B cell (primary cell): ENCODE data around the gene HLA-F. TPM values are rescaled to one million over a fixed set of nuclear protein-coding genes. Genes with fewer than 3 reads are reported as not detected.

ENCODE experiments used
- ATAC-seq: fragments of 200-7000 bp; cut with Tn5 transposase; one replicate; pipeline ENCODE4 v1.10.0; 2021; ENCODE audit warnings: low read depth, mild to moderate bottlenecking, moderate number of reproducible peaks, moderate library complexity
- CTCF ChIA-PET: fragments of 350-600 bp; sonication (Branson Sonifier 250); formaldehyde crosslinking; loops from one replicate; lab custom pipeline; 2021; ENCODE audit warnings: antibody characterized with exemption, inconsistent platforms; lab: Charles Lee
- POLR2A ChIA-PET: fragments of 350-600 bp; sonication (Branson Sonifier 250); formaldehyde crosslinking; loops from one replicate; lab custom pipeline; 2021; ENCODE audit warnings: antibody characterized with exemption; lab: Charles Lee
- DNase-seq: peaks from one replicate; pipeline ENCODE4 v3.0.0; 2013
- H2AFZ ChIP-seq: 2 replicates; pipeline ENCODE4 v1.6.1; 2012; ENCODE audit warnings: mild to moderate bottlenecking, low read depth, low read length; ENCODE audit not compliant: insufficient read depth, poor library complexity, severe bottlenecking
- H3K27ac ChIP-seq, 2 donors: 1 replicate in 1 of 2; 2 replicates in 1 of 2; pipeline ENCODE4 v1.5.1; 2012 to 2013; ENCODE audit warnings: low read length in 2 of 2, mild to moderate bottlenecking in 2 of 2, moderate library complexity in 1 of 2
- H3K27me3 ChIP-seq, 4 experiments: fragments of 200-600 bp in 1 of 4; sonication (generic) in 1 of 4; replicated peaks in 1 of 4; 1 replicate in 2 of 4; 2 replicates in 2 of 4; pipeline versions ENCODE4 v1.6.1 to v1.7.0; 2013 to 2016; ENCODE audit warnings: low read length in 3 of 4, mild to moderate bottlenecking in 2 of 4, mixed read lengths in 1 of 4, moderate library complexity in 1 of 4; ENCODE audit not compliant: insufficient read depth in 4 of 4, control insufficient read depth in 3 of 4; ENCODE audit errors: control extremely low read depth in 1 of 4
- H3K36me3 ChIP-seq, 2 experiments: replicated peaks in 1 of 2; 1 replicate in 1 of 2; 2 replicates in 1 of 2; pipeline versions ENCODE4 v1.6.1 to v1.7.1; 2013; ENCODE audit warnings: low read length in 1 of 2; ENCODE audit not compliant: insufficient read depth in 2 of 2, control insufficient read depth in 1 of 2; ENCODE audit errors: control extremely low read depth in 1 of 2, extremely low read depth in 1 of 2
- H3K4me1 ChIP-seq, 2 donors: fragments of 200-600 bp in 1 of 2; sonication (generic) in 1 of 2; 1 replicate in 1 of 2; 2 replicates in 1 of 2; pipeline versions ENCODE4 v1.5.1 to v1.6.1; 2013 to 2017; ENCODE audit warnings: low read length in 2 of 2; ENCODE audit not compliant: control insufficient read depth in 2 of 2, insufficient read depth in 2 of 2
- H3K4me2 ChIP-seq: replicated peaks from 2 replicates; pipeline ENCODE3; 2012; ENCODE audit warnings: mild to moderate bottlenecking, low read depth, low read length; ENCODE audit not compliant: poor library complexity, severe bottlenecking
- H3K4me3 ChIP-seq, 5 experiments: fragments of 200-600 bp in 1 of 5; sonication (generic) in 1 of 5; 1 replicate in 3 of 5; 2 replicates in 2 of 5; pipeline versions ENCODE4 v1.5.1 to v1.7.0; 2011 to 2016; ENCODE audit warnings: low read length in 4 of 5, mild to moderate bottlenecking in 4 of 5, low read depth in 2 of 5, control low read depth in 1 of 5, moderate library complexity in 1 of 5; ENCODE audit not compliant: insufficient read depth in 1 of 5; ENCODE audit errors: control extremely low read depth in 1 of 5, extremely low read depth in 1 of 5
- H3K79me2 ChIP-seq: fragments of 200-600 bp; sonication (generic); one replicate; pipeline ENCODE4 v1.6.0; 2016; ENCODE audit warnings: low read length; ENCODE audit not compliant: control insufficient read depth, insufficient read depth
- H3K9ac ChIP-seq: fragments of 200-600 bp; sonication (generic); 2 replicates; pipeline ENCODE4 v1.6.1; 2017; ENCODE audit warnings: mild to moderate bottlenecking, low read length, moderate library complexity
- H3K9me3 ChIP-seq, 3 donors: one replicate each; pipeline versions ENCODE4 v1.6.1 to v1.7.1; 2013; ENCODE audit warnings: low read length in 2 of 3; ENCODE audit not compliant: control insufficient read depth in 2 of 3, insufficient read depth in 1 of 3; ENCODE audit errors: control extremely low read depth in 1 of 3
- H4K20me1 ChIP-seq: 2 replicates; pipeline ENCODE4 v1.6.0; 2012; ENCODE audit warnings: mild to moderate bottlenecking, low read length; ENCODE audit not compliant: insufficient read depth, control insufficient read depth, poor library complexity, severe bottlenecking
- H3K27ac Mint-ChIP-seq: one replicate; pipeline ENCODE4 v1.8.0; 2021; ENCODE audit warnings: mixed read lengths
- H3K27me3 Mint-ChIP-seq: one replicate; pipeline ENCODE4 v1.8.0; 2021; ENCODE audit warnings: mixed read lengths
- H3K4me1 Mint-ChIP-seq: one replicate; pipeline ENCODE4 v1.8.0; 2021; ENCODE audit warnings: mixed read lengths
- H3K4me3 Mint-ChIP-seq: one replicate; pipeline ENCODE4 v1.8.0; 2021; ENCODE audit warnings: mixed read lengths
- H3K9me3 Mint-ChIP-seq: one replicate; pipeline ENCODE4 v1.8.0; 2022; ENCODE audit warnings: mixed read lengths; ENCODE audit not compliant: insufficient read depth
- EZH2 ChIP-seq: IDR thresholded peaks from 2 replicates; pipeline ENCODE4 v1.6.1; 2012; ENCODE audit warnings: borderline replicate concordance, low read depth, mild to moderate bottlenecking, moderate library complexity, low read length; ENCODE audit not compliant: insufficient read depth, poor library complexity, severe bottlenecking
- WGBS: methylation state at CpG from one replicate; pipeline ENCODE4 v1.1.5; 2013; ENCODE audit warnings: missing lambda C conversion rate; ENCODE audit not compliant: insufficient coverage; 5-methylcytosine and 5-hydroxymethylcytosine counted together
- intact Hi-C: fragments of 100-400 bp; cut with micrococcal nuclease; formaldehyde crosslinking; loops from one replicate; pipeline ENCODE4 v1.10.0; 2022
- polyA plus RNA-seq: library from polyadenylated mRNA; depleted of rRNA; stranded (reverse); fragments of >200 nt; gene quantifications from 2 replicates; pipeline ENCODE4 v1.2.3, GENCODE V29; 2012
- total RNA-seq, 2 donors: library from RNA; stranded (reverse); fragments of 120-200 nt in 1 of 2; gene quantifications; 1 replicate in 1 of 2; 2 replicates in 1 of 2; pipeline versions ENCODE4 v1.2.3 to v1.2.4, GENCODE V29; 2013 to 2022
- TF ChIP-seq, protein P1 (sequence below): fragments of 200-600 bp; IDR thresholded peaks from one replicate; pipeline ENCODE4 v1.8.0; 2022; ENCODE audit warnings: antibody characterized with exemption, mild to moderate bottlenecking

Gene HLA-F
- total and polyA plus RNA-seq, 2 donors (not counting 1 experiment from before 2014, with no cell fraction given), result 895 to 1,409 TPM

DNA sequence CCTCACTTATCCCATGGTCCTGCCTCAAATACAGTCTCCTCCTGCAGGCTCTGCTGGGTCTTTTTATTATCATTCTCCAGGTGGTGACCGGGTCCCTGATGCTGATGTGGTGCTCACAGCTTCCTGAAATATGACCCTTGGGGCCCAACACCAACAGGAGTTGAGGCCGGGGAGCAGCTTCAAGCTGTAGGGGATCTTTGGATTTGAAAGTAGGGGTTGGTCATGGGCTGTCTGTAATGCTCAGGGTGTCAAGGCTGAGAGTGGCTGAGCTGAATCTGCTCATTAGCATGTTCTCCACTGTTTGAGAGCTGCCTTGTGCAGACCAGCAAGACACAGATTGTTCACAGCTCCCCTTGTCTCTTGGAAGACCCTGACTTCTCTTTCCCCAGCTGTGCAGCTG is 35.5 kb downstream of the HLA-F start:
- Histone ChIP-seq H3K4me2 (no peak overlapping the region), H3K36me3 (peaks cover 0 to 6% of the 10 kb centered on the region in 2 experiments), H3K27me3 (no peaks in the 10 kb centered on the region), H3K9ac (no peak overlapping the region), H2AFZ (no peak overlapping the region), H3K4me3 (no peak overlapping the region), H3K4me1 (peaks cover 0 to 7% of the 10 kb centered on the region in 2 donors), H3K27ac (no peak overlapping the region), H4K20me1 (no peaks in the 10 kb centered on the region), H3K9me3 (no peaks in the 10 kb centered on the region), H3K79me2 (no peaks in the 10 kb centered on the region)
- DNase-seq, result no peak
- 100% methylated on average over 2 of the region's 2 CpGs for WGBS
- Mint-ChIP-seq H3K27ac (no peak overlapping the region), H3K9me3 (no peaks in the 10 kb centered on the region), H3K27me3 (no peaks in the 10 kb centered on the region), H3K4me1 (peaks cover 12% of the 10 kb centered on the region), H3K4me3 (no peak overlapping the region)
- CTCF ChIA-PET, result interaction anchor here (1.0 to 3.1 kb wide), 4 partner anchors 10 to 20 kb away, joined by 3 to 8 read pairs (median 4); no protein-coding TSS in a partner anchor
- no peak for TF ChIP-seq EZH2
- TF ChIP-seq, protein P1, sequence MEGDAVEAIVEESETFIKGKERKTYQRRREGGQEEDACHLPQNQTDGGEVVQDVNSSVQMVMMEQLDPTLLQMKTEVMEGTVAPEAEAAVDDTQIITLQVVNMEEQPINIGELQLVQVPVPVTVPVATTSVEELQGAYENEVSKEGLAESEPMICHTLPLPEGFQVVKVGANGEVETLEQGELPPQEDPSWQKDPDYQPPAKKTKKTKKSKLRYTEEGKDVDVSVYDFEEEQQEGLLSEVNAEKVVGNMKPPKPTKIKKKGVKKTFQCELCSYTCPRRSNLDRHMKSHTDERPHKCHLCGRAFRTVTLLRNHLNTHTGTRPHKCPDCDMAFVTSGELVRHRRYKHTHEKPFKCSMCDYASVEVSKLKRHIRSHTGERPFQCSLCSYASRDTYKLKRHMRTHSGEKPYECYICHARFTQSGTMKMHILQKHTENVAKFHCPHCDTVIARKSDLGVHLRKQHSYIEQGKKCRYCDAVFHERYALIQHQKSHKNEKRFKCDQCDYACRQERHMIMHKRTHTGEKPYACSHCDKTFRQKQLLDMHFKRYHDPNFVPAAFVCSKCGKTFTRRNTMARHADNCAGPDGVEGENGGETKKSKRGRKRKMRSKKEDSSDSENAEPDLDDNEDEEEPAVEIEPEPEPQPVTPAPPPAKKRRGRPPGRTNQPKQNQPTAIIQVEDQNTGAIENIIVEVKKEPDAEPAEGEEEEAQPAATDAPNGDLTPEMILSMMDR, result no peak
- intact Hi-C loops, result no loop called here
- ATAC-seq, result no peak
- POLR2A ChIA-PET, result interaction anchor here (0.6 kb wide), 2 partner anchors 48 to 1438 kb away, joined by 3 to 7 read pairs; no protein-coding TSS in a partner anchor

DNA sequence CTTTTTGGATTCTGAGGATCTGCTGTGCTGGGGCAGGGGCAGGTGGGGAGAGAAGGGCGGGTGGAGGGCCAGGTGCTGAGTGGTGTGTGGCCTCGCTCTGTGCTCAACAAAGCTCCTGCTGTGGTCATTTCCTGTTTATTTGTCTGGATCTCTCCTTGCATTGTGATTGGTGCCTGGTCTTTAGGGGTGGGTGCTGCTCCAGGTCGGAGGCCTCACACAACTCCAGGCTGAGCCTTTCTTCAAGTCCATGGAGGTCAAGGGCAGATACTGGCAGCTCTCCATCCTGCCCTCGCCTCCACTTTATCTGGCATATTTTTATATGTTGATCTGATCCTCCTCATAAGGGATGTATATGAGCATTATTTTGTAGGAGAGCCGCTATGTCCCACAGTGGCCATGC is 36.2 kb downstream of the HLA-F start:
- Histone ChIP-seq H3K4me3 (no peak overlapping the region), H3K27me3 (no peaks in the 10 kb centered on the region), H3K4me1 (peaks cover 0 to 7% of the 10 kb centered on the region in 2 donors), H3K4me2 (no peak overlapping the region), H3K9ac (no peak overlapping the region), H3K9me3 (no peaks in the 10 kb centered on the region), H3K79me2 (no peaks in the 10 kb centered on the region), H2AFZ (no peak overlapping the region), H3K36me3 (peaks cover 0 to 6% of the 10 kb centered on the region in 2 experiments), H3K27ac (no peak overlapping the region), H4K20me1 (no peaks in the 10 kb centered on the region)
- CTCF ChIA-PET, result interaction anchor here (1.8 to 3.1 kb wide), 3 partner anchors 10 to 21 kb away, joined by 4 to 8 read pairs (median 7); no protein-coding TSS in a partner anchor
- Mint-ChIP-seq H3K27ac (no peak overlapping the region), H3K27me3 (no peaks in the 10 kb centered on the region), H3K4me1 (peaks cover 12% of the 10 kb centered on the region), H3K4me3 (no peak overlapping the region), H3K9me3 (no peaks in the 10 kb centered on the region)
- DNase-seq (no peak), ATAC-seq (no peak)
- intact Hi-C loops, result no loop called here
- POLR2A ChIA-PET, result no interaction called here
- TF ChIP-seq EZH2, result no peak
- TF ChIP-seq, protein P1, result no peak
- 90% methylated on average over 3 of the region's 5 CpGs for WGBS
